GM15510 (cell line): ENCODE measurements around the gene SCYL1.
A peak's percentile ranks its signal among the peaks of the same experiment; 100 is the strongest.

Experiments used
- POLR2A ChIP-seq: IDR thresholded peaks from 3 replicates; pipeline ENCODE4 v1.6.1; 2011; ENCODE audit warnings: borderline replicate concordance; ENCODE audit not compliant: insufficient read length; ENCODE audit errors: extremely low read depth

SCYL1 gene

DNA sequence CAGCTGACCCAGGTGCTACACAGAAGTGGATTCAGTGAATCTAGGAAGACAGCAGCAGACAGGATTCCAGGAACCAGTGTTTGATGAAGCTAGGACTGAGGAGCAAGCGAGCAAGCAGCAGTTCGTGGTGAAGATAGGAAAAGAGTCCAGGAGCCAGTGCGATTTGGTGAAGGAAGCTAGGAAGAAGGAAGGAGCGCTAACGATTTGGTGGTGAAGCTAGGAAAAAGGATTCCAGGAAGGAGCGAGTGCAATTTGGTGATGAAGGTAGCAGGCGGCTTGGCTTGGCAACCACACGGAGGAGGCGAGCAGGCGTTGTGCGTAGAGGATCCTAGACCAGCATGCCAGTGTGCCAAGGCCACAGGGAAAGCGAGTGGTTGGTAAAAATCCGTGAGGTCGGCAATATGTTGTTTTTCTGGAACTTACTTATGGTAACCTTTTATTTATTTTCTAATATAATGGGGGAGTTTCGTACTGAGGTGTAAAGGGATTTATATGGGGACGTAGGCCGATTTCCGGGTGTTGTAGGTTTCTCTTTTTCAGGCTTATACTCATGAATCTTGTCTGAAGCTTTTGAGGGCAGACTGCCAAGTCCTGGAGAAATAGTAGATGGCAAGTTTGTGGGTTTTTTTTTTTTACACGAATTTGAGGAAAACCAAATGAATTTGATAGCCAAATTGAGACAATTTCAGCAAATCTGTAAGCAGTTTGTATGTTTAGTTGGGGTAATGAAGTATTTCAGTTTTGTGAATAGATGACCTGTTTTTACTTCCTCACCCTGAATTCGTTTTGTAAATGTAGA, 24.3 kb upstream of the SCYL1 start:
- TF ChIP-seq POLR2A: peak; percentile 89

DNA sequence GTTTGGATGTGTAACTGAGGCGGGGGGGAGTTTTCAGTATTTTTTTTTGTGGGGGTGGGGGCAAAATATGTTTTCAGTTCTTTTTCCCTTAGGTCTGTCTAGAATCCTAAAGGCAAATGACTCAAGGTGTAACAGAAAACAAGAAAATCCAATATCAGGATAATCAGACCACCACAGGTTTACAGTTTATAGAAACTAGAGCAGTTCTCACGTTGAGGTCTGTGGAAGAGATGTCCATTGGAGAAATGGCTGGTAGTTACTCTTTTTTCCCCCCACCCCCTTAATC, 23.8 kb upstream of the SCYL1 start:
- no peak for TF ChIP-seq POLR2A

DNA sequence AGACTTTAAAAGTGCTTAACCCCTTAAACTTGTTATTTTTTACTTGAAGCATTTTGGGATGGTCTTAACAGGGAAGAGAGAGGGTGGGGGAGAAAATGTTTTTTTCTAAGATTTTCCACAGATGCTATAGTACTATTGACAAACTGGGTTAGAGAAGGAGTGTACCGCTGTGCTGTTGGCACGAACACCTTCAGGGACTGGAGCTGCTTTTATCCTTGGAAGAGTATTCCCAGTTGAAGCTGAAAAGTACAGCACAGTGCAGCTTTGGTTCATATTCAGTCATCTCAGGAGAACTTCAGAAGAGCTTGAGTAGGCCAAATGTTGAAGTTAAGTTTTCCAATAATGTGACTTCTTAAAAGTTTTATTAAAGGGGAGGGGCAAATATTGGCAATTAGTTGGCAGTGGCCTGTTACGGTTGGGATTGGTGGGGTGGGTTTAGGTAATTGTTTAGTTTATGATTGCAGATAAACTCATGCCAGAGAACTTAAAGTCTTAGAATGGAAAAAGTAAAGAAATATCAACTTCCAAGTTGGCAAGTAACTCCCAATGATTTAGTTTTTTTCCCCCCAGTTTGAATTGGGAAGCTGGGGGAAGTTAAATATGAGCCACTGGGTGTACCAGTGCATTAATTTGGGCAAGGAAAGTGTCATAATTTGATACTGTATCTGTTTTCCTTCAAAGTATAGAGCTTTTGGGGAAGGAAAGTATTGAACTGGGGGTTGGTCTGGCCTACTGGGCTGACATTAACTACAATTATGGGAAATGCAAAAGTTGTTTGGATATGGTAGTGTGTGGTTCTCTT, 23.2 kb upstream of the SCYL1 start:
- TF ChIP-seq POLR2A: peak; percentile 43

DNA sequence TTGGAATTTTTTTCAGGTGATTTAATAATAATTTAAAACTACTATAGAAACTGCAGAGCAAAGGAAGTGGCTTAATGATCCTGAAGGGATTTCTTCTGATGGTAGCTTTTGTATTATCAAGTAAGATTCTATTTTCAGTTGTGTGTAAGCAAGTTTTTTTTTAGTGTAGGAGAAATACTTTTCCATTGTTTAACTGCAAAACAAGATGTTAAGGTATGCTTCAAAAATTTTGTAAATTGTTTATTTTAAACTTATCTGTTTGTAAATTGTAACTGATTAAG, 22.7 kb upstream of the SCYL1 start:
- no peak for TF ChIP-seq POLR2A

DNA sequence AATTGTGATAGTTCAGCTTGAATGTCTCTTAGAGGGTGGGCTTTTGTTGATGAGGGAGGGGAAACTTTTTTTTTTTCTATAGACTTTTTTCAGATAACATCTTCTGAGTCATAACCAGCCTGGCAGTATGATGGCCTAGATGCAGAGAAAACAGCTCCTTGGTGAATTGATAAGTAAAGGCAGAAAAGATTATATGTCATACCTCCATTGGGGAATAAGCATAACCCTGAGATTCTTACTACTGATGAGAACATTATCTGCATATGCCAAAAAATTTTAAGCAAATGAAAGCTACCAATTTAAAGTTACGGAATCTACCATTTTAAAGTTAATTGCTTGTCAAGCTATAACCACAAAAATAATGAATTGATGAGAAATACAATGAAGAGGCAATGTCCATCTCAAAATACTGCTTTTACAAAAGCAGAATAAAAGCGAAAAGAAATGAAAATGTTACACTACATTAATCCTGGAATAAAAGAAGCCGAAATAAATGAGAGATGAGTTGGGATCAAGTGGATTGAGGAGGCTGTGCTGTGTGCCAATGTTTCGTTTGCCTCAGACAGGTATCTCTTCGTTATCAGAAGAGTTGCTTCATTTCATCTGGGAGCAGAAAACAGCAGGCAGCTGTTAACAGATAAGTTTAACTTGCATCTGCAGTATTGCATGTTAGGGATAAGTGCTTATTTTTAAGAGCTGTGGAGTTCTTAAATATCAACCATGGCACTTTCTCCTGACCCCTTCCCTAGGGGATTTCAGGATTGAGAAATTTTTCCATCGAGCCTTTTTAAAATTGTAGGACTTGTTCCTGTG, 22.1 kb upstream of the SCYL1 start:
- TF ChIP-seq POLR2A: peak; percentile 46

DNA sequence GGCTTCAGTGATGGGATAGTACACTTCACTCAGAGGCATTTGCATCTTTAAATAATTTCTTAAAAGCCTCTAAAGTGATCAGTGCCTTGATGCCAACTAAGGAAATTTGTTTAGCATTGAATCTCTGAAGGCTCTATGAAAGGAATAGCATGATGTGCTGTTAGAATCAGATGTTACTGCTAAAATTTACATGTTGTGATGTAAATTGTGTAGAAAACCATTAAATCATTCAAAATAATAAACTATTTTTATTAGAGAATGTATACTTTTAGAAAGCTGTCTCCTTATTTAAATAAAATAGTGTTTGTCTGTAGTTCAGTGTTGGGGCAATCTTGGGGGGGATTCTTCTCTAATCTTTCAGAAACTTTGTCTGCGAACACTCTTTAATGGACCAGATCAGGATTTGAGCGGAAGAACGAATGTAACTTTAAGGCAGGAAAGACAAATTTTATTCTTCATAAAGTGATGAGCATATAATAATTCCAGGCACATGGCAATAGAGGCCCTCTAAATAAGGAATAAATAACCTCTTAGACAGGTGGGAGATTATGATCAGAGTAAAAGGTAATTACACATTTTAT, 21.4 kb upstream of the SCYL1 start:
- TF ChIP-seq POLR2A: no peak

DNA sequence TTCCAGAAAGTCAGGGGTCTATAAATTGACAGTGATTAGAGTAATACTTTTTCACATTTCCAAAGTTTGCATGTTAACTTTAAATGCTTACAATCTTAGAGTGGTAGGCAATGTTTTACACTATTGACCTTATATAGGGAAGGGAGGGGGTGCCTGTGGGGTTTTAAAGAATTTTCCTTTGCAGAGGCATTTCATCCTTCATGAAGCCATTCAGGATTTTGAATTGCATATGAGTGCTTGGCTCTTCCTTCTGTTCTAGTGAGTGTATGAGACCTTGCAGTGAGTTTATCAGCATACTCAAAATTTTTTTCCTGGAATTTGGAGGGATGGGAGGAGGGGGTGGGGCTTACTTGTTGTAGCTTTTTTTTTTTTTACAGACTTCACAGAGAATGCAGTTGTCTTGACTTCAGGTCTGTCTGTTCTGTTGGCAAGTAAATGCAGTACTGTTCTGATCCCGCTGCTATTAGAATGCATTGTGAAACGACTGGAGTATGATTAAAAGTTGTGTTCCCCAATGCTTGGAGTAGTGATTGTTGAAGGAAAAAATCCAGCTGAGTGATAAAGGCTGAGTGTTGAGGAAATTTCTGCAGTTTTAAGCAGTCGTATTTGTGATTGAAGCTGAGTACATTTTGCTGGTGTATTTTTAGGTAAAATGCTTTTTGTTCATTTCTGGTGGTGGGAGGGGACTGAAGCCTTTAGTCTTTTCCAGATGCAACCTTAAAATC, 20.8 kb upstream of the SCYL1 start:
- TF ChIP-seq POLR2A: peak; percentile 58

DNA sequence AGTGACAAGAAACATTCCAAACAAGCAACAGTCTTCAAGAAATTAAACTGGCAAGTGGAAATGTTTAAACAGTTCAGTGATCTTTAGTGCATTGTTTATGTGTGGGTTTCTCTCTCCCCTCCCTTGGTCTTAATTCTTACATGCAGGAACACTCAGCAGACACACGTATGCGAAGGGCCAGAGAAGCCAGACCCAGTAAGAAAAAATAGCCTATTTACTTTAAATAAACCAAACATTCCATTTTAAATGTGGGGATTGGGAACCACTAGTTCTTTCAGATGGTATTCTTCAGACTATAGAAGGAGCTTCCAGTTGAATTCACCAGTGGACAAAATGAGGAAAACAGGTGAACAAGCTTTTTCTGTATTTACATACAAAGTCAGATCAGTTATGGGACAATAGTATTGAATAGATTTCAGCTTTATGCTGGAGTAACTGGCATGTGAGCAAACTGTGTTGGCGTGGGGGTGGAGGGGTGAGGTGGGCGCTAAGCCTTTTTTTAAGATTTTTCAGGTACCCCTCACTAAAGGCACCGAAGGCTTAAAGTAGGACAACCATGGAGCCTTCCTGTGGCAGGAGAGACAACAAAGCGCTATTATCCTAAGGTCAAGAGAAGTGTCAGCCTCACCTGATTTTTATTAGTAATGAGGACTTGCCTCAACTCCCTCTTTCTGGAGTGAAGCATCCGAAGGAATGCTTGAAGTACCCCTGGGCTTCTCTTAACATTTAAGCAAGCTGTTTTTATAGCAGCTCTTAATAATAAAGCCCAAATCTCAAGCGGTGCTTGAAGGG, 20.0 kb upstream of the SCYL1 start:
- TF ChIP-seq POLR2A: no peak

DNA sequence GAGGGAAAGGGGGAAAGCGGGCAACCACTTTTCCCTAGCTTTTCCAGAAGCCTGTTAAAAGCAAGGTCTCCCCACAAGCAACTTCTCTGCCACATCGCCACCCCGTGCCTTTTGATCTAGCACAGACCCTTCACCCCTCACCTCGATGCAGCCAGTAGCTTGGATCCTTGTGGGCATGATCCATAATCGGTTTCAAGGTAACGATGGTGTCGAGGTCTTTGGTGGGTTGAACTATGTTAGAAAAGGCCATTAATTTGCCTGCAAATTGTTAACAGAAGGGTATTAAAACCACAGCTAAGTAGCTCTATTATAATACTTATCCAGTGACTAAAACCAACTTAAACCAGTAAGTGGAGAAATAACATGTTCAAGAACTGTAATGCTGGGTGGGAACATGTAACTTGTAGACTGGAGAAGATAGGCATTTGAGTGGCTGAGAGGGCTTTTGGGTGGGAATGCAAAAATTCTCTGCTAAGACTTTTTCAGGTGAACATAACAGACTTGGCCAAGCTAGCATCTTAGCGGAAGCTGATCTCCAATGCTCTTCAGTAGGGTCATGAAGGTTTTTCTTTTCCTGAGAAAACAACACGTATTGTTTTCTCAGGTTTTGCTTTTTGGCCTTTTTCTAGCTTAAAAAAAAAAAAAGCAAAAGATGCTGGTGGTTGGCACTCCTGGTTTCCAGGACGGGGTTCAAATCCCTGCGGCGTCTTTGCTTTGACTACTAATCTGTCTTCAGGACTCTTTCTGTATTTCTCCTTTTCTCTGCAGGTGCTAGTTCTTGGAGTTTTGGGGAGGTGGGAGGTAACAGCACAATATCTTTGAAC, 19.2 kb upstream of the SCYL1 start:
- peak; percentile 51 for TF ChIP-seq POLR2A

DNA sequence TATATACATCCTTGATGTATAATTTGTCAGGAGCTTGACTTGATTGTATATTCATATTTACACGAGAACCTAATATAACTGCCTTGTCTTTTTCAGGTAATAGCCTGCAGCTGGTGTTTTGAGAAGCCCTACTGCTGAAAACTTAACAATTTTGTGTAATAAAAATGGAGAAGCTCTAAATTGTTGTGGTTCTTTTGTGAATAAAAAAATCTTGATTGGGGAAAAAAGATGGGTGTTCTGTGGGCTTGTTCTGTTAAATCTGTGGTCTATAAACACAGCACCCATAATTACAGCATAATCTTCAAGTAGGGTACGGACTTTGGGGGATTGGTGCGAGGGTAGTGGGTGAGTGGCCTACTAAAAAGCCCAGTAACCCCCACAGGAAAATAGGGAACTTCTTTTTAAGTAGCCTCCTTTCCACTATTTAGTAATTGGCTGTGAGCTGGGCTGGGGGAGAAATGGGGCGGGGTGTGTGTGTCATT, 18.6 kb upstream of the SCYL1 start:
- TF ChIP-seq POLR2A: no peak

DNA sequence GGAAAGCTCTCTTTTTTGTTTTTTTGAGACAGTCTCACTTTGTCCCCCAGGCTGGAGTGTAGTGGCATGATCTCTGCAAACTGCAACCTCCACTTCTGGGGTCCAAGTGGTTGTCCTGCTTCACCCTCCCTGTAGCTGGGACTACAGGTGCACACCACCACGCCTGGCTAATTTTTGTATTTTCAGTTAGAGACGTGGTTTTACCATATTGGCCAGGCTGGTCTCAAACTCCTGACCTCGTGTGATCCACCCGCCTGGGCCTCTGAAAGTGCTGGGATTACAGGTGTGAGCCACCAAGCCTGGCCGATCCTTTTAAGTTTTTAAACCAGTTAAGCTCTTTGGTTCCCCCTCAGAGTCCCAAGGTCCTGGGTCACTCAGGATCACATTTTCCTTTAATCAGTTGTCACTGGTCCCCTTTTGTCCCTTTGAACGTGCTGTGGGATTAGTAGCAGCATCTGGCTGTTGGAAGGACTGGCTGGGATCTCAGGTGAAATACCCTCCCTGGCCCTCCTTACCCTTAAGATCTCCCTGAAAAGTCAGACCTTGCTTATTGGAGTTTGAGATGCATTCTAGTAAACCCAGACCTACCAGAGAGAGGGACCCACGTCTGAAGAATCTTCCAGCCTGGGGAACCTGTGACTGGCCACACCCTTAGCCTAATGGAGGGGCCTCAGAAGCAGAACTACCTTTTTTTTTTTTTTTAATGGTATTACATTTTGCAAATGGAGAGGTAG, 17.9 kb upstream of the SCYL1 start:
- peak; percentile 77 for TF ChIP-seq POLR2A
